Measurements from ENCODE around the gene MBP.

Gene MBP

GRCh38 chr18:76983613-76984051 is 149.0 kb downstream of the MBP start:
- Histone ChIP-seq H2BK5ac (ENCODE audit: low read length) (no peak overlapping the region), H3K9ac (ENCODE audit: low read length) (no peak overlapping the region), H2AK5ac (ENCODE audit: low read length) (no peak overlapping the region), H3K79me1 (ENCODE audit: low read length) (no peaks in the 10 kb centered on the region), H3K4me1 (ENCODE audit: control insufficient read depth, low read depth, low read length) (no peaks in the 10 kb centered on the region), H4K8ac (ENCODE audit: low read depth, low read length) (no peak overlapping the region), H4K5ac (ENCODE audit: low read length) (no peak overlapping the region), H3K18ac (ENCODE audit: low read length) (no peak overlapping the region), H3K56ac (ENCODE audit: low read length) (no peak overlapping the region), H3K36me3 (ENCODE audit: control insufficient read depth, insufficient read depth, low read length) (no peaks in the 10 kb centered on the region), H3K79me2 (ENCODE audit: control insufficient read depth, insufficient read depth, low read length) (no peaks in the 10 kb centered on the region), H3K23ac (ENCODE audit: low read length) (no peak overlapping the region), H3K4me2 (ENCODE audit: low read length) (no peak overlapping the region), H3K27me3 (ENCODE audit: insufficient read depth, low read length, poor library complexity) (no peaks in the 10 kb centered on the region), H3K27ac (ENCODE audit: low read depth, low read length) (no peak overlapping the region), H2BK120ac (ENCODE audit: low read depth, low read length) (no peak overlapping the region), H3K4ac (ENCODE audit: low read depth, low read length) (no peak overlapping the region), H3K4me3 (ENCODE audit: low read length) (no peak overlapping the region), H2BK15ac (replicated peaks; ENCODE audit: low read depth) (no peak overlapping the region)
- no peak for DNase-seq
- no CpG with 5 or more reads among the region's 10 CpGs for WGBS (ENCODE audit: extremely low coverage, insufficient coverage, low lambda C conversion rate)

- Histone ChIP-seq H3K56ac (ENCODE audit: low read length) (no peak overlapping the region), H3K9ac (ENCODE audit: low read length) (no peak overlapping the region), H3K4ac (ENCODE audit: low read depth, low read length) (no peak overlapping the region), H3K79me1 (ENCODE audit: low read length) (no peaks in the 10 kb centered on the region), H4K5ac (ENCODE audit: low read length) (no peak overlapping the region), H3K4me3 (ENCODE audit: low read length) (no peak overlapping the region), H3K79me2 (ENCODE audit: control insufficient read depth, insufficient read depth, low read length) (no peaks in the 10 kb centered on the region), H3K18ac (ENCODE audit: low read length) (no peak overlapping the region), H3K4me2 (ENCODE audit: low read length) (no peak overlapping the region), H2AK5ac (ENCODE audit: low read length) (no peak overlapping the region), H2BK5ac (ENCODE audit: low read length) (no peak overlapping the region), H2BK15ac (replicated peaks; ENCODE audit: low read depth) (no peak overlapping the region), H3K4me1 (ENCODE audit: control insufficient read depth, low read depth, low read length) (no peaks in the 10 kb centered on the region), H2BK120ac (ENCODE audit: low read depth, low read length) (no peak overlapping the region), H3K27ac (ENCODE audit: low read depth, low read length) (no peak overlapping the region), H3K23ac (ENCODE audit: low read length) (no peak overlapping the region), H3K36me3 (ENCODE audit: control insufficient read depth, insufficient read depth, low read length) (no peaks in the 10 kb centered on the region), H3K27me3 (ENCODE audit: insufficient read depth, low read length, poor library complexity) (no peaks in the 10 kb centered on the region), H4K8ac (ENCODE audit: low read depth, low read length) (no peak overlapping the region)
- peak; percentile 87 for DNase-seq
- no CpG with 5 or more reads among the region's 15 CpGs for WGBS (ENCODE audit: extremely low coverage, insufficient coverage, low lambda C conversion rate)
These were observed 149.6 kb downstream of the MBP start for GRCh38 chr18:76982841-76983583.

- Histone ChIP-seq H3K79me2 (ENCODE audit: control insufficient read depth, insufficient read depth, low read length) (no peaks in the 10 kb centered on the region), H3K79me1 (ENCODE audit: low read length) (no peaks in the 10 kb centered on the region), H3K56ac (ENCODE audit: low read length) (no peak overlapping the region), H2AK5ac (ENCODE audit: low read length) (no peak overlapping the region), H3K27me3 (ENCODE audit: insufficient read depth, low read length, poor library complexity) (no peaks in the 10 kb centered on the region), H3K4me2 (ENCODE audit: low read length) (no peak overlapping the region), H3K4ac (ENCODE audit: low read depth, low read length) (no peak overlapping the region), H3K18ac (ENCODE audit: low read length) (no peak overlapping the region), H3K4me1 (ENCODE audit: control insufficient read depth, low read depth, low read length) (no peaks in the 10 kb centered on the region), H3K4me3 (ENCODE audit: low read length) (no peak overlapping the region), H4K5ac (ENCODE audit: low read length) (no peak overlapping the region), H3K27ac (ENCODE audit: low read depth, low read length) (no peak overlapping the region), H2BK5ac (ENCODE audit: low read length) (no peak overlapping the region), H3K23ac (ENCODE audit: low read length) (no peak overlapping the region), H4K8ac (ENCODE audit: low read depth, low read length) (no peak overlapping the region), H2BK120ac (ENCODE audit: low read depth, low read length) (no peak overlapping the region), H3K9ac (ENCODE audit: low read length) (no peak overlapping the region), H2BK15ac (replicated peaks; ENCODE audit: low read depth) (no peak overlapping the region), H3K36me3 (ENCODE audit: control insufficient read depth, insufficient read depth, low read length) (no peaks in the 10 kb centered on the region)
- WGBS (ENCODE audit: extremely low coverage, insufficient coverage, low lambda C conversion rate), result no CpG with 5 or more reads among the region's 5 CpGs
- no peak for DNase-seq
These were observed 150.5 kb downstream of the MBP start for GRCh38 chr18:76982038-76982437.

- Histone ChIP-seq H3K4ac (ENCODE audit: low read depth, low read length) (no peak overlapping the region), H2BK5ac (ENCODE audit: low read length) (no peak overlapping the region), H3K79me2 (ENCODE audit: control insufficient read depth, insufficient read depth, low read length) (no peaks in the 10 kb centered on the region), H3K27ac (ENCODE audit: low read depth, low read length) (no peak overlapping the region), H3K79me1 (ENCODE audit: low read length) (no peaks in the 10 kb centered on the region), H3K4me2 (ENCODE audit: low read length) (no peak overlapping the region), H3K27me3 (ENCODE audit: insufficient read depth, low read length, poor library complexity) (no peaks in the 10 kb centered on the region), H3K18ac (ENCODE audit: low read length) (no peak overlapping the region), H2AK5ac (ENCODE audit: low read length) (no peak overlapping the region), H2BK120ac (ENCODE audit: low read depth, low read length) (no peak overlapping the region), H3K4me1 (ENCODE audit: control insufficient read depth, low read depth, low read length) (no peaks in the 10 kb centered on the region), H2BK15ac (replicated peaks; ENCODE audit: low read depth) (no peak overlapping the region), H3K9ac (ENCODE audit: low read length) (no peak overlapping the region), H4K5ac (ENCODE audit: low read length) (no peak overlapping the region), H3K4me3 (ENCODE audit: low read length) (no peak overlapping the region), H3K23ac (ENCODE audit: low read length) (no peak overlapping the region), H4K8ac (ENCODE audit: low read depth, low read length) (no peak overlapping the region), H3K36me3 (ENCODE audit: control insufficient read depth, insufficient read depth, low read length) (no peaks in the 10 kb centered on the region), H3K56ac (ENCODE audit: low read length) (no peak overlapping the region)
- no CpG with 5 or more reads among the region's 13 CpGs for WGBS (ENCODE audit: extremely low coverage, insufficient coverage, low lambda C conversion rate)
- no peak for DNase-seq
These were observed 151.1 kb downstream of the MBP start for GRCh38 chr18:76981396-76981968.

- H3K4me1 ChIP-seq (ENCODE audit: control insufficient read depth, low read depth, low read length), result no peaks in the 10 kb centered on the region
- H3K4me2 ChIP-seq (ENCODE audit: low read length), result no peak overlapping the region
- no peaks in the 10 kb centered on the region for H3K79me2 ChIP-seq (ENCODE audit: control insufficient read depth, insufficient read depth, low read length)
- no peak overlapping the region for H3K23ac ChIP-seq (ENCODE audit: low read length)
- H3K9ac ChIP-seq (ENCODE audit: low read length), result no peak overlapping the region
- H3K79me1 ChIP-seq (ENCODE audit: low read length), result no peaks in the 10 kb centered on the region
- H3K4me3 ChIP-seq (ENCODE audit: low read length), result no peak overlapping the region
- WGBS (ENCODE audit: extremely low coverage, insufficient coverage, low lambda C conversion rate), result no CpG with 5 or more reads among the region's 23 CpGs
- no peaks in the 10 kb centered on the region for H3K27me3 ChIP-seq (ENCODE audit: insufficient read depth, low read length, poor library complexity)
- no peak overlapping the region for H2BK120ac ChIP-seq (ENCODE audit: low read depth, low read length)
- no peak overlapping the region for H3K18ac ChIP-seq (ENCODE audit: low read length)
- H4K8ac ChIP-seq (ENCODE audit: low read depth, low read length), result no peak overlapping the region
- no peak overlapping the region for H2BK5ac ChIP-seq (ENCODE audit: low read length)
- H3K56ac ChIP-seq (ENCODE audit: low read length), result no peak overlapping the region
- no peak overlapping the region for H4K5ac ChIP-seq (ENCODE audit: low read length)
- H2BK15ac ChIP-seq (replicated peaks; ENCODE audit: low read depth), result no peak overlapping the region
- DNase-seq, result no peak
- no peaks in the 10 kb centered on the region for H3K36me3 ChIP-seq (ENCODE audit: control insufficient read depth, insufficient read depth, low read length)
- no peak overlapping the region for H2AK5ac ChIP-seq (ENCODE audit: low read length)
- H3K4ac ChIP-seq (ENCODE audit: low read depth, low read length), result no peak overlapping the region
- no peak overlapping the region for H3K27ac ChIP-seq (ENCODE audit: low read depth, low read length)
These were observed 151.8 kb downstream of the MBP start for GRCh38 chr18:76980663-76981395.

All from mesendoderm (in vitro differentiated cells).